Measurements from ENCODE around the gene TMCC1. TPM values are rescaled to one million over a fixed set of nuclear protein-coding genes. Genes with fewer than 3 reads are reported as not detected.

TMCC1 gene

Small RNAs within 50 kb of the gene (small RNA-seq; reads per million reads assigned to genes)
- not detected for gene RF00026 (ENCODE audit: low read depth)
- gene RNY3P13 (ENCODE audit: low read depth), result not detected
